Stimulated activated naive CD8-positive, alpha-beta T cell treated with anti-CD3 and anti-CD28 coated beads, Interleukin-15, amount 100 ng/mL, for 72 hours (primary cell): ENCODE results near the gene POLDIP2.

Experiments
- ATAC-seq: fragments of 150-1000 bp; cut with Tn5 transposase; 2 replicates; pipeline ENCODE4 v1.10.0; 2021; ENCODE audit warnings: mild to moderate bottlenecking, moderate library complexity
- DNase-seq, 2 donors: peaks; one replicate each; pipeline ENCODE4 v3.0.0; 2021 to 2022
- H3K27ac Mint-ChIP-seq, 2 donors: one replicate each; pipeline ENCODE4 v1.8.0; 2022; ENCODE audit warnings: mild to moderate bottlenecking in 2 of 2, mixed read lengths in 2 of 2, moderate library complexity in 2 of 2
- H3K27me3 Mint-ChIP-seq: one replicate; pipeline ENCODE4 v1.8.0; 2022; ENCODE audit warnings: mixed read lengths
- H3K4me1 Mint-ChIP-seq: one replicate; pipeline ENCODE4 v1.8.0; 2022; ENCODE audit warnings: mild to moderate bottlenecking, mixed read lengths
- H3K4me3 Mint-ChIP-seq, 2 donors: one replicate each; pipeline ENCODE4 v1.8.0; 2022; ENCODE audit warnings: mild to moderate bottlenecking in 2 of 2, mixed read lengths in 2 of 2, moderate library complexity in 1 of 2
- H3K9me3 Mint-ChIP-seq, 2 donors: one replicate each; pipeline ENCODE4 v1.8.0; 2022; ENCODE audit warnings: mixed read lengths in 2 of 2

The POLDIP2 gene, protein sequence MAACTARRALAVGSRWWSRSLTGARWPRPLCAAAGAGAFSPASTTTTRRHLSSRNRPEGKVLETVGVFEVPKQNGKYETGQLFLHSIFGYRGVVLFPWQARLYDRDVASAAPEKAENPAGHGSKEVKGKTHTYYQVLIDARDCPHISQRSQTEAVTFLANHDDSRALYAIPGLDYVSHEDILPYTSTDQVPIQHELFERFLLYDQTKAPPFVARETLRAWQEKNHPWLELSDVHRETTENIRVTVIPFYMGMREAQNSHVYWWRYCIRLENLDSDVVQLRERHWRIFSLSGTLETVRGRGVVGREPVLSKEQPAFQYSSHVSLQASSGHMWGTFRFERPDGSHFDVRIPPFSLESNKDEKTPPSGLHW

DNA sequence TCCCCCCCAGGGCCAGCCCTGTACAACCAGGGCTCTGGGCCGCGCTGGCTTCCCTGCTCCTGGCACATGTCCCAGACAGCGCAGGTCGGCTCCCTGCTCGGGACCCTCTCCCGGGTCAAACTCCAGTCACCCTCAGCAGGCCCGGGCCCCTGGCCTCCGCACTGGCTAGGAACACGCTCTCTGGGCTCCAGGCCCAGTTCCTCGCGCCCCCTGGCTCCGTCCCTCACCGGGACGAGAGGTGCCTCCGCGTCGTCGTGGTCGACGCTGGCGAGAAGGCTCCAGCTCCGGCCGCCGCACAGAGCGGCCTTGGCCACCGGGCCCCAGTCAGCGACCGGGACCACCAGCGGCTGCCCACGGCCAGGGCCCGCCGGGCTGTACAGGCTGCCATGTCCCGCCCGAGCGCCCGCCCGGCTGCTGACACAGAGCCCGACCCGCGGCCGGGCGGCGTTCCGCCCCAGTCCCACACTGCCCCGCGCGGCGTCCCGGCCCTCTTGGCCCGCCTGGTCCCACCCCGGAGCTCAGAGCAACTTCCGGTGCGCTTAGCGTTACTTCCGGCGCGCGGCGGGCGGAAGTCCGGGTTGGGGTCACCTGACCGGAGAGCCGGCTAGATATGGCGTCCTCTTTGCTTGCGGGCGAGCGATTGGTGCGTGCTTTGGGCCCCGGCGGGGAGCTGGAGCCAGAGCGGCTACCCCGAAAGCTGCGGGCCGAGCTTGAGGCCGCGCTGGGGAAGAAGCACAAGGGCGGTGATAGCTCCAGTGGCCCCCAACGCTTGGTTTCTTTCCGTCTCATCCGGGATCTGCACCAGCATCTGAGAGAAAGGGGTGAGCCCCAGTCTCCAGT lies at the start of gene POLDIP2:
POLDIP2 (minus strand) TSS at position 467 of the 840 bp plus-strand sequence; CDS start at position 388, 79 bp downstream.
- peak; percentile 100 for ATAC-seq
- no peaks in the 10 kb centered on the region for H3K27me3 Mint-ChIP-seq
- H3K4me1 Mint-ChIP-seq = peaks cover 42% of the 10 kb centered on the region
- DNase-seq = peak; percentile 97
- H3K27ac Mint-ChIP-seq = peak within 1 kb of the TSS; percentile 95 to 98
- H3K4me3 Mint-ChIP-seq = peak within 1 kb of the TSS; percentile 95 to 97
- no peaks in the 10 kb centered on the region for H3K9me3 Mint-ChIP-seq

DNA sequence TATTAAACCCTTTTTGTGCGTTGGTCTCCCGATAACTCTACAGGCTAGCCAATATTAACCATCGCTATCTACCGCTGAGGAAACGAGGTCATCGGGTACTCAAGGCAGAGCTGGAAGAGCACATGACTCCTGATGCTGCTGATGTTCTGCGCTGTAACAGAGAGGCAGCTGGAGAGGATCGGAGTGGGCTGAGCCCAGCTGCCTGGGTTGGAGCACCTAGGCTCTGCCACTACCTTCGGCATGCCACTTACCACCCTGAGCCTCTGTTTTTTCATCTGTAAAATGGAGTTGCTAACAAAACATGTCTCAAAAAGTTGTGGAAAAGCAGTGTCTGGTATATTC lies 49.1 kb upstream of the POLDIP2 start:
- Mint-ChIP-seq H3K27ac (peak overlapping the region; percentile 37 to 81), H3K9me3 (no peaks in the 10 kb centered on the region), H3K4me3 (peak overlapping the region; percentile 71 to 78), H3K4me1 (peaks cover 19% of the 10 kb centered on the region), H3K27me3 (no peaks in the 10 kb centered on the region)
- DNase-seq (peak in 1 of 2 donors; percentile 5), ATAC-seq (peak; percentile 53)

DNA sequence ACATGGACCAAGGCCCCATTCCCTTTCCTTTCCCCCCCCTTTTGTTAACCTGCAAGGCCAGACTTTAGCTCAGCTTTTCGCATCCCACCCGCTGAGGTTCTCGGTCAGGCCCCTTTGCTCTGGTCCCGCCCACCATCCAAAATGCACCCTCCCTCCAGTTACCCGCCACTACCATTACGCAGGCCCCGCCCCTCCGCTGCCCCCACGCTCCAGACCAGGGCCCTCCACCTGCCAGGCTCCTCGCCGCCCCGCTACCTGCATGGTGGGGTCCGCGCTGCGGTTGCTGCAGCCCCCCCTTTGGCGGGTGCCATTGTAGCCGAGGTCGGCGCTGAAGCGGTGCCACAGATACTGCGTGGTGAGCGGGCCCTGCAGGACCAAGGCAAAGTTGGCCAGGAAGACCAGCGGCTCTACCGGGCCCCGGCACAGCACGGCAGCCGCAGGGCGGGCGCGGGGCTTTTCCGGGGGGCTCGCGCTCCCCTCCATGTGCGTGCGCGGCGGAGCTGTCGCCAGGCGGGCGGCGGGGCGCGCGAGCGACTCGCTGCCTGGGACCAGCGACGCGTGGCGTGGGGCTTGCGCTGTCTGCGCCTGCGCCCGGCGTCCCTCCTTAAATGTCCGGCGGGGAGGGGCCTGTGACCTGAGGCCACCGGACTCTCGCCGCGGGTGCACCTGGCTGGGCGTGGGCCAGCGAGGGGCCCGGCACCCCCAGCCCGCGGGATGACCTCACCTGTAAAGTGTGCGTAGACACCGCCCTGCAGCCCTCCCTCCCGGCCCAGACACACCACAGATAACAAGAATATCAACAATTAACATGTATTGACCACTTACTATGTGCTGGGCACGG lies 48.5 kb upstream of the POLDIP2 start, which contains the start of gene SLC46A1:
SLC46A1 (minus strand) TSS at position 581 of the 841 bp plus-strand sequence; CDS start at position 483, 98 bp downstream.
- Mint-ChIP-seq H3K4me1 (peaks cover 19% of the 10 kb centered on the region), H3K27ac (peak within 1 kb of the TSS; percentile 60 to 81), H3K4me3 (peak within 1 kb of the TSS; percentile 82 to 83), H3K9me3 (no peaks in the 10 kb centered on the region), H3K27me3 (no peaks in the 10 kb centered on the region)
- peak; percentile 88 for ATAC-seq
- peak; percentile 49 to 69 for DNase-seq

DNA sequence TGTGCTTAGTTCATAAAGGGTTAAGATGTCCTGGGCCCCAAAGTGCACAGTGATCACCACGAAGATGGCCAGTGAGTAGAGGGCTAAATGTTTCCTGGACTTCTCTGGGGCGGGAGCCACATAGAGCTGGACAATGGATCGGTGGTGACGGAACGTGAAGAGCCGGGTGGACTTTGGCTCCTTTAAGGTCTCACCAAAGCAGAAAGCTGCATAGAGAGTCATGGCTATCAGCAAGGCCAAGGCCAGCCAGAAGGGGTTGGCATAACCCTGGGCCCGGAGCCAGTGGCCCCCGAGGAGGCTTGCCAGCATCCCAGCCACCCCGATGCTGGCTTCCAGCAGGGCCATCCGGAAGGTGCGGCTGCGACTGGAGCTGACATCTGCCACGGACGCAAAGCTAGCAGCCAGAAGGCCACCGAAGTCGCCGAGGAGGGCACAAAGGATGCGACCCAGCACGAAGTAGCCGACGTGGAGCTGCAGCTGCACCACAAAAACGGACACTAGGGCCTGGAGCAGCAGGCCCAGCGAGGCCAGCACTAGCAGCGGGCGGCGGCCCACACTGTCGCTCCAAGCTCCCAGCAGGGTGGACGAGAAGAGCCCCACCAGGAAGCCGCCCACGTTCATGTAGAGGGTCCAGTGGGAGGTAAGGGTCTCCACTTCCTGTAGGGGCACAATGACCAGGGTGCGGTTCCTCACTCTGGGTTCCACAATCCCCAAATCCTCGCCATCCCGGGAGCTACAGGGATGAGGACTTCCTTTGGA lies 47.7 kb upstream of the POLDIP2 start:
- H3K27me3 Mint-ChIP-seq = no peaks in the 10 kb centered on the region
- H3K9me3 Mint-ChIP-seq = no peaks in the 10 kb centered on the region
- H3K27ac Mint-ChIP-seq = peak overlapping the region in 1 of 2 donors; percentile 60
- peaks cover 19% of the 10 kb centered on the region for H3K4me1 Mint-ChIP-seq
- peak overlapping the region; percentile 82 to 83 for H3K4me3 Mint-ChIP-seq
- ATAC-seq (no peak), DNase-seq (no peak)

DNA sequence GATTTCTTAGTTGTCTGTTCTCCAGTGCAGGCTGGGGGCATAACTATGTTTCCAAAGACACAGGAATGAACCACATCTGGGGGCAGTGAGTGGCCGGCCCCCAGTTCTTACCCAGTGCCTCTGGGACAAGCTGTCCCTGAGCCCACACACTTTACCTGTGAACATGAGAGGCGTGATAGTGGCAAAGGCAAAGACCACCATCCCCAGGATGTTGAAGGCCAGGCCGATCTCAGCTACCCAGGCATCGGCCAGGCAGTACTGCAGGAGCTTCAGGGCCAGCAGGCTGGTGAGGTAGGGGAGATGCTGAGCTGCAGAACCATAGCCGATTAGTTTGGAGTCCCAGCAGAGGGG lies 47.1 kb upstream of the POLDIP2 start:
- no peak for ATAC-seq
- Mint-ChIP-seq H3K9me3 (no peaks in the 10 kb centered on the region), H3K27ac (no peak overlapping the region), H3K4me3 (peak overlapping the region; percentile 82 to 83), H3K27me3 (no peaks in the 10 kb centered on the region), H3K4me1 (peaks cover 19% of the 10 kb centered on the region)
- no peak for DNase-seq

DNA sequence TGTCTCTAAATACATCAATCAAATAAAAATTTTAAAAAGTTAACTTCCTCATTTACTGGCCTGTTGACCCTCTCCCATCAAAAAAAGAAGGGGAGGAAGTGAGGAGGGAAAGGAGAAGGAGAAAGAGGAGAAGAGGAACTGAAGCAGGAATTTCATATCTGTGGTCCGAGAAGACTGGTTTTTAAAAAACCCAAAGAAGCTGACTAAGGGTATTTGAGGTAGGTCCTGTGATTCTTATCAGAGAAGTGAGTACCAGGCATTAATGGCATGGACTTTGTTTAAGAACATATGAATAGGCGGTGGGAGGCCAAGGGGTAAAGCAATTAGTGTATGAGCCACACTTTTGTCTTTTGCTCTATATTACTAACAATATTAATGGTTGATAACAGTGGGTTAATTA lies 46.7 kb upstream of the POLDIP2 start:
- DNase-seq (no peak), ATAC-seq (no peak)
- no peak overlapping the region for H3K4me3 Mint-ChIP-seq
- no peak overlapping the region for H3K27ac Mint-ChIP-seq
- peaks cover 19% of the 10 kb centered on the region for H3K4me1 Mint-ChIP-seq
- H3K9me3 Mint-ChIP-seq = no peaks in the 10 kb centered on the region
- H3K27me3 Mint-ChIP-seq = no peaks in the 10 kb centered on the region

DNA sequence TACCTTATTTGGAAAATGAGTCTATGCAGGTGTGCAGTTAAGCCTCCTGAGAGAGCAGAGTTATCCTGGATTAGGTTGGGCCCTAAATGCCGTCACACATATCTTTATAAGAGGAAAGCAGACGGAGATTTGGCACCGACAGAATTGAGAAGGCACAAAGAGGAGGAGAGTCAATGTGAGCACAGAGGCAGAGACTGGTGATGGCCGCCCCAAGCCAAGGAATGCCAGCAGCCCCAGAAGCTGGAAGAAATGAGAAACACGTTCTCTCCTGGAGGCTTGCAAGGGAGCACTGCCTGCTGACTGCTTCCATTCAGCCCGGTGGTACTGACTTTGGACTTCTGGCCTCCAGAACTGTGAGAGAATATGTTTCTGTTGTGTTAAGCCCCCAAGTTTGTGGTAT lies 45.5 kb upstream of the POLDIP2 start:
- Mint-ChIP-seq H3K4me1 (peaks cover 19% of the 10 kb centered on the region), H3K27ac (no peak overlapping the region)
- no peak for DNase-seq

DNA sequence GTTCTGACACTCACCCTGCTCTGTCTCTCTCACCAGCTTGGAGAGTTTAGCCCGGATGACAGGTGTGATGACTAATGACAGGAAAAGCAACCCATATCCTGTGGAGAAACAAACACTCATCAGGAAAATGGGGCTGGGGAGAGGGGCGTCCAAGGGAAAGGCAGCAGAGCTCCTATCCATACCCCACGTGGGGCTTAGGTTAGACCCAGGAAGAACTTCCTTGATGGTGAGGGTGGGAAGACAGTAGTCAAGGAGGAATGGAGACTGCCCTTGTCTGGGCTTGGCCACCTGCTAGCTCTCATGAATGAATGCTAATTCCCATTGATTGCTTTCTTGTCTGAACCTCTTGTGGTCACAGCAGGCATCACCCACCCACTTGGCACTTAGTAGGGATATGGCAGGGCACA lies 44.9 kb upstream of the POLDIP2 start:
- Mint-ChIP-seq H3K27ac (no peak overlapping the region), H3K9me3 (no peaks in the 10 kb centered on the region), H3K27me3 (no peaks in the 10 kb centered on the region), H3K4me3 (no peak overlapping the region), H3K4me1 (peaks cover 19% of the 10 kb centered on the region)
- ATAC-seq = no peak
- DNase-seq = no peak

More for the DNA sequence above, 45.5 kb upstream of the POLDIP2 start:
- no peaks in the 10 kb centered on the region for H3K27me3 Mint-ChIP-seq
- H3K9me3 Mint-ChIP-seq = no peaks in the 10 kb centered on the region
- no peak for ATAC-seq
- H3K4me3 Mint-ChIP-seq = no peak overlapping the region

DNA sequence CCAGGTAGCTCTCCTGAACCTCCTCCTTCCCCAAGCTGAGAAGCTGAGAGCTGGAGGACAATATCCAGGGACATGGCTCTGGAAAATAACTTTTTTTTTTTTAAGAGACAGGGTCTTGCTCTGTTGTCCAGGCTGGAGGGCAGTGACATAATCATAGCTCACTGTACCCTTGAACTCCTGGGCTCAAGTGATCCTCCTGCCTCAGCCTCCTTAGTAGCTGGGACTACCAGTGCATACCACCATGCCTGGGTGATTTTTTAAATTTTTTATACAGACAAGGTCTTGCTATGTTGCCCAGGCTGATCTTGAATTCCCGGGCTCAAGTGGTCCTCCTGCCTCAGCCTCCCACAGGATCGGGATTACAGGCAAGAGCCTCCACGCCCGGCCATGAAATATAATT lies 42.5 kb upstream of the POLDIP2 start:
- Mint-ChIP-seq H3K27me3 (no peaks in the 10 kb centered on the region), H3K4me1 (peaks cover 9% of the 10 kb centered on the region), H3K9me3 (no peaks in the 10 kb centered on the region), H3K27ac (peak overlapping the region; percentile 19 to 80), H3K4me3 (no peak overlapping the region)
- no peak for ATAC-seq
- no peak for DNase-seq

DNA sequence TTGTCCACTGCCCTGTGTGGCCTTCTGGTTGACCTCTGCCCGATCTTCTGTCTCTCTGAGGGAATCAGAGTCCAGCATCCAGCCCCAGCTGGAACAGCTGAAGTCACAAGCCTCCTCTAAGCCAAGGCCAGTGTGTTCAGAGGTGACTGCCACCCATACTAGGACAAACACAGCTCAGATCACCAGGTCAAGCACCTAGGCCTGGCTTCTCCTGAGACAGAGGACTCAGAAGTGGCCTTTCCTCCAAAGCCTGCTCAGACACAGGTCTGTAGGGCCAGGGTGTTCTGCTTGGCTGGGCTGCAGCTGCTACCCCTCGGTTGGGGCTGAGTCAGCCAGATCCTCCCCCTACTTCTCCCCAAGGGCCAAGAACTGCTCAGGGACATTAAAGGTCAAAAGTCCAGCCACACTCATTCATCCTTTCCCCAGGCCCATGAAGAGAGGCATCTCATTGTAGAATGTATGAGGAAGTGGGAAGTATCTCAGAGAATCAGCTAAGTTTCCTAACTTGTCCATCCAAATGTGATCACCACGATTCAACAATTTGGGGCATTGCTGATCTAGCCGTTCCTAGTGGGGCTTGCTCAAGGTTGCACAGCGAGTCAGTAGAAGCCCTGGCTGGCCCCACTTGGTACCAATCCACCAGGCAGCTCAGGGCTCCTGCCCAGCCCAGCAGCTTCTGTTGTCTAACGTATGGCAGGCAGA lies 41.1 kb upstream of the POLDIP2 start:
- Mint-ChIP-seq H3K4me3 (no peak overlapping the region), H3K9me3 (no peaks in the 10 kb centered on the region), H3K4me1 (peaks cover 5% of the 10 kb centered on the region), H3K27ac (no peak overlapping the region), H3K27me3 (no peaks in the 10 kb centered on the region)
- ATAC-seq (no peak), DNase-seq (no peak)

DNA sequence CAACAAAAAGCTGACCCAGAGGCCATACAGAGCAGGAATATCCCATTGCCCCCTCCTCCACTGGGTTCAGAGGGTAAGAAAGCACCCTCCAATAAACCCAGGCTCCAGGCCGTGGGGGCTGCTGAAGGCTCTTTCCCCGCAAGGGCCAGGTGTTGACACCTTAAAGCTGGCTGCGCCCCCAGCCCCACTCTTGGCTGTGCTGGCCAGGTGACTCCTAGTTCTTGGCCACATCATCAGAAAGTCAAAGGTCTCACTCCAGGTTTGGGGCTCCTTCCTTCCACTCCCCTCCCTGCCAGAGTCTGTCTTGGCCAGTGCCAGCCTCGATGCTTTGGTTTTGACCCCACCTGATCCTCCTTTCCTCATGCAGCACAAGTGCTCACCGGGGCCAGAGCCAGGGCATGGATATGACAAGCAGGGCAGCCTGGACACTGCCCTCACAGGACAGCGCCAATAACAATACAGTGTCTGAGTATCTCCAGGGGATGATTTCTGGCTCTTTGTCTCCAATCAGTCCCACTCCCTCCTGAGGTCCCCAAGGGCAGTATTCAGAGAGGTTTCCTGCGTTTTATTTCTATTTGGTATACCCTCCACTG lies 40.5 kb upstream of the POLDIP2 start:
- no peak for ATAC-seq
- H3K27ac Mint-ChIP-seq = peak overlapping the region in 1 of 2 donors; percentile 8

DNA sequence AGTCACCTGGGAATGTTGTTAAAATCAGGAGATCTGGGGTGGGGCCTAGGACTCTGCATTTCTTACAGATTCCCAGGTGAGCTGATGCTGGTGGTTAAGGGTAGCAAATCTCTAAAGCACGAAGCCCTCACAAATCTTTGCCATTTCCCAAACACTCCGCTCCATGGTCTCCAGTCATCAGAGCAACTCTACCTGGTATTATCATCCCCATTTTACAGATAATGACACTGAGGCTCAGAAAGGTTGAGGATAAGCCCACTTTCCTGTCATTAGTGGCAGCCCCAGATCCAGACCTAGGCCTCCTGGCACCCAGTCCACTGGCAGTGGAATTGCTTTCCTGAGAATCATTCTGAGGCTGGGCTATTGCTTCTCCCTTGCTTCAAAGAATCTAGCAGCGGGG lies 39.9 kb upstream of the POLDIP2 start:
- Mint-ChIP-seq H3K9me3 (no peaks in the 10 kb centered on the region), H3K27ac (peak overlapping the region in 1 of 2 donors; percentile 8), H3K4me1 (peaks cover 5% of the 10 kb centered on the region), H3K4me3 (no peak overlapping the region), H3K27me3 (no peaks in the 10 kb centered on the region)
- no peak for ATAC-seq
- DNase-seq = no peak

More for the DNA sequence above, 40.5 kb upstream of the POLDIP2 start:
- Mint-ChIP-seq H3K4me1 (peaks cover 5% of the 10 kb centered on the region), H3K27me3 (no peaks in the 10 kb centered on the region), H3K4me3 (no peak overlapping the region), H3K9me3 (no peaks in the 10 kb centered on the region)
- DNase-seq = no peak

DNA sequence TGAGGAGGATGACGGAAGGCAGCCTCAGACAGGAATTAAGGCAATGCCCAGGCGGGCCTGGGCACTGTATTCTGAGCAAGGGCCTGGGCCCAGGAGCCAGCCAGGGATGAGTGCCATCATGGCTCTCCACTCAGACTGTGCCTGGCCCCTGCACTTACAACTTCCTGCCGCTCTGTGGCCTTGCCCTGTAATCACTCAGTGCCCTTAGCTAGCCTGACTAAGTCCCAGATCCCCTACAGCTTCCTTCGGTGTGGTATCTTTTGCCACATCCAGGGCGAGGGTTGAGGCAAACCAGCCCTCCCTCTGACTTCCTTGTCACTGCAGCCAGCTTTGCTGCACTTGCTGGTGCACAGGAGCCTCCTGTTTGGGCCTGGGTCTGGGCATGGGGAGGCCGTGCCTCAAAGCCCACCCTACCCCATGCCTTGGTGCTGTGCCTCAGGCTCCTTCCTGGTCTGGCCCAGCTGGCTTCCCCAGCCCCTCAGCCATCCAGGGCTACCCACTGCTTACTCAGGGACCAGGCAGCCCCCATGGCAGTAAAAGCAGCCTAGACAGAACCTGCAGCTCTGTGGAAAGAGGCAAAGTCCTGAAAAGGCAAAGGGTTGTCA lies 39.4 kb upstream of the POLDIP2 start:
- Mint-ChIP-seq H3K4me1 (no peaks in the 10 kb centered on the region), H3K4me3 (no peak overlapping the region), H3K27ac (no peak overlapping the region), H3K27me3 (no peaks in the 10 kb centered on the region), H3K9me3 (no peaks in the 10 kb centered on the region)
- DNase-seq = no peak
- ATAC-seq = no peak

DNA sequence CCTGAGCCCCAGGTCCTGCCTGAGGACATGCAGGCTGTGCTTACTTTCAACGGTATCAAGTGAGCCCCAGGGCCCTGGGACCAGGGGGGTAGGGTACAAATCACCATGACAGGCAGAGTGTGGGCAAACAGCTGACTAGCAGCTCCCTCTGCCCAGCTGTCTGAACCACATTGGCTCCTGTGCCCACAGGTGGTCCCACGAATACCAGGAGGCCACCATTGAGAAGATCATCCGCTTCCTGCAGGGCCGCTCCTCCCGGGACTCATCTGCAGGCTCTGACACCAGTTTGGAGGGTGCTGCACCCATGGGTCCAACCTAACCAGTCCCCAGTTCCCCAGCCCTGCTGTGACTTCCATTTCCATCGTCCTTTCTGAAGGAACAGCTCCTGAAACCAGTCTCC lies 38.6 kb upstream of the POLDIP2 start:
- H3K4me1 Mint-ChIP-seq = no peaks in the 10 kb centered on the region
- no peak for ATAC-seq
- no peaks in the 10 kb centered on the region for H3K27me3 Mint-ChIP-seq
- H3K9me3 Mint-ChIP-seq = no peaks in the 10 kb centered on the region
- H3K4me3 Mint-ChIP-seq = no peak overlapping the region
- peak overlapping the region in 1 of 2 donors; percentile 59 for H3K27ac Mint-ChIP-seq
- DNase-seq = no peak
